Ishikawa (cell line): ENCODE measurements around the gene PIGL.

Source experiments
- CEBPB ChIP-seq: IDR thresholded peaks from 2 replicates; pipeline ENCODE4 v1.6.1; 2012
- CREB1 ChIP-seq: IDR thresholded peaks from 2 replicates; pipeline ENCODE4 v1.6.1; 2012; ENCODE audit warnings: low read depth
- EGR1 ChIP-seq: IDR thresholded peaks from 2 replicates; pipeline ENCODE4 v1.6.1; 2012
- EP300 ChIP-seq: IDR thresholded peaks from 2 replicates; pipeline ENCODE4 v1.6.1; 2012; ENCODE audit warnings: borderline replicate concordance
- FOXM1 ChIP-seq: IDR thresholded peaks from 2 replicates; pipeline ENCODE4 v1.6.1; 2012; ENCODE audit warnings: low read depth, borderline replicate concordance
- NFIC ChIP-seq: IDR thresholded peaks from 2 replicates; pipeline ENCODE4 v1.6.1; 2012
- RAD21 ChIP-seq: IDR thresholded peaks from 2 replicates; pipeline ENCODE4 v1.6.1; 2012; ENCODE audit warnings: low read depth
- TAF1 ChIP-seq: IDR thresholded peaks from 2 replicates; pipeline ENCODE4 v1.6.1; 2012; ENCODE audit warnings: low read depth, mild to moderate bottlenecking
- TCF12 ChIP-seq: IDR thresholded peaks from 2 replicates; pipeline ENCODE4 v1.6.1; 2012; ENCODE audit warnings: low read depth
- TEAD4 ChIP-seq: IDR thresholded peaks from 2 replicates; pipeline ENCODE4 v1.6.1; 2012
- YY1 ChIP-seq: IDR thresholded peaks from 2 replicates; pipeline ENCODE4 v1.6.1; 2012; ENCODE audit warnings: low read depth
- ZBTB7A ChIP-seq: IDR thresholded peaks from 2 replicates; pipeline ENCODE4 v1.6.1; 2012; ENCODE audit warnings: low read depth
- TF ChIP-seq, protein P1 (sequence below): IDR thresholded peaks from 2 replicates; pipeline ENCODE4 v1.6.1; 2012; ENCODE audit warnings: low read depth, mild to moderate bottlenecking
- TF ChIP-seq, protein P2 (sequence below): IDR thresholded peaks from 2 replicates; pipeline ENCODE4 v1.6.1; 2012
- TF ChIP-seq, protein P3 (sequence below): IDR thresholded peaks from 2 replicates; pipeline ENCODE4 v1.6.1; 2012

Gene PIGL

DNA sequence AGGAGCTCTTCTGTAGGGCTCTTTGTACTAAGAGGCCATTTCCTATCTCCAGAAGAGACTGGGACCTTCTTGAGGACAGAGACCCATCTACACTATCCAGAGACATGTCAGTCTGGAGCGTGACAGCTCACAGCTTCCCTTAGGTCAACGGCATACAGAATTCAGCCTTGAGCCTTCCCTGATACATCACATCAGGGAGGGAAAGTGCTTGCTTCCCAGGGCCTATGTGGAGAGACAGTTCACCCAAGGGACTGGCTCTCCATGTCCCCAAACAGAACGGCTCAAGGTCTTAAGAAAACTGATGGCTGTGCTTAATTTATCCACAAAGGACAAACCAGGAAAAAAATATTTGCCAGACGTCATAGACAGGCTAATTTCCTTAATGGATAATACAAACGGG is 128.6 kb downstream of the PIGL start:
- TF ChIP-seq, protein P1, sequence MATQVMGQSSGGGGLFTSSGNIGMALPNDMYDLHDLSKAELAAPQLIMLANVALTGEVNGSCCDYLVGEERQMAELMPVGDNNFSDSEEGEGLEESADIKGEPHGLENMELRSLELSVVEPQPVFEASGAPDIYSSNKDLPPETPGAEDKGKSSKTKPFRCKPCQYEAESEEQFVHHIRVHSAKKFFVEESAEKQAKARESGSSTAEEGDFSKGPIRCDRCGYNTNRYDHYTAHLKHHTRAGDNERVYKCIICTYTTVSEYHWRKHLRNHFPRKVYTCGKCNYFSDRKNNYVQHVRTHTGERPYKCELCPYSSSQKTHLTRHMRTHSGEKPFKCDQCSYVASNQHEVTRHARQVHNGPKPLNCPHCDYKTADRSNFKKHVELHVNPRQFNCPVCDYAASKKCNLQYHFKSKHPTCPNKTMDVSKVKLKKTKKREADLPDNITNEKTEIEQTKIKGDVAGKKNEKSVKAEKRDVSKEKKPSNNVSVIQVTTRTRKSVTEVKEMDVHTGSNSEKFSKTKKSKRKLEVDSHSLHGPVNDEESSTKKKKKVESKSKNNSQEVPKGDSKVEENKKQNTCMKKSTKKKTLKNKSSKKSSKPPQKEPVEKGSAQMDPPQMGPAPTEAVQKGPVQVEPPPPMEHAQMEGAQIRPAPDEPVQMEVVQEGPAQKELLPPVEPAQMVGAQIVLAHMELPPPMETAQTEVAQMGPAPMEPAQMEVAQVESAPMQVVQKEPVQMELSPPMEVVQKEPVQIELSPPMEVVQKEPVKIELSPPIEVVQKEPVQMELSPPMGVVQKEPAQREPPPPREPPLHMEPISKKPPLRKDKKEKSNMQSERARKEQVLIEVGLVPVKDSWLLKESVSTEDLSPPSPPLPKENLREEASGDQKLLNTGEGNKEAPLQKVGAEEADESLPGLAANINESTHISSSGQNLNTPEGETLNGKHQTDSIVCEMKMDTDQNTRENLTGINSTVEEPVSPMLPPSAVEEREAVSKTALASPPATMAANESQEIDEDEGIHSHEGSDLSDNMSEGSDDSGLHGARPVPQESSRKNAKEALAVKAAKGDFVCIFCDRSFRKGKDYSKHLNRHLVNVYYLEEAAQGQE = no peak
- no peak for TF ChIP-seq RAD21
- no peak for TF ChIP-seq CREB1
- no peak for TF ChIP-seq EGR1
- TF ChIP-seq CEBPB = no peak
- TF ChIP-seq EP300 = no peak
- TF ChIP-seq TEAD4 = no peak
- TF ChIP-seq, protein P2, sequence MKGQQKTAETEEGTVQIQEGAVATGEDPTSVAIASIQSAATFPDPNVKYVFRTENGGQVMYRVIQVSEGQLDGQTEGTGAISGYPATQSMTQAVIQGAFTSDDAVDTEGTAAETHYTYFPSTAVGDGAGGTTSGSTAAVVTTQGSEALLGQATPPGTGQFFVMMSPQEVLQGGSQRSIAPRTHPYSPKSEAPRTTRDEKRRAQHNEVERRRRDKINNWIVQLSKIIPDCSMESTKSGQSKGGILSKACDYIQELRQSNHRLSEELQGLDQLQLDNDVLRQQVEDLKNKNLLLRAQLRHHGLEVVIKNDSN = no peak
- no peak for TF ChIP-seq TCF12
- TF ChIP-seq, protein P3, sequence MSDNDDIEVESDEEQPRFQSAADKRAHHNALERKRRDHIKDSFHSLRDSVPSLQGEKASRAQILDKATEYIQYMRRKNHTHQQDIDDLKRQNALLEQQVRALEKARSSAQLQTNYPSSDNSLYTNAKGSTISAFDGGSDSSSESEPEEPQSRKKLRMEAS = no peak
- no peak for TF ChIP-seq NFIC
- TF ChIP-seq TAF1 = no peak
- TF ChIP-seq YY1 = no peak

- TF ChIP-seq YY1 (no peak), FOXM1 (no peak), RAD21 (no peak)
Observed at GRCh38 chr17:16346721-16347271, 129.8 kb downstream of the PIGL start.

DNA sequence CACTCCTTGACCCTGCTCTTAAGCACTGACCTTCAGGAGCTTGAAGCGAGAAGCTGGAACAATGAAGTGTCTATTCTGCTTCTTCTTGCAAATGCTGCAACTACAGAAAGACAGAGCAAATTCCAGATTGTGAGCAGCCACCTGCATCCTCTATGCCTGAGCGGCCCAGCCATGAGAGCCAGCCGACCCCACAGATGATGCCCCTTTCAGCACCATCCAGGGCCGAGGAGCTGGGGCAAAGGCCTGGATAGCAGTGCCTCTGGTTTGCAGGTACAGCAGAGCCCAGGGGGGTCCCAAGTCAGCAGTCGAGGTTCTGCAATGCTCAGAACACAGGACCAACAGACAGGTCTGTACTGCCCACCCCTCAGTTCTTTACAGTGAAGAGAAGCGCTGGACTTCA is 131.6 kb downstream of the PIGL start:
- TF ChIP-seq TEAD4 (no peak), NFIC (no peak), TCF12 (no peak), EP300 (no peak), CEBPB (no peak), FOXM1 (no peak), CREB1 (no peak), TAF1 (no peak), EGR1 (no peak), YY1 (no peak), RAD21 (no peak), ZBTB7A (no peak)
- TF ChIP-seq, protein P2 = no peak
- TF ChIP-seq, protein P3 = no peak
- TF ChIP-seq, protein P1 = no peak

- TF ChIP-seq EGR1 = no peak
- no peak for TF ChIP-seq ZBTB7A
- TF ChIP-seq TCF12 = no peak
- TF ChIP-seq NFIC = no peak
Observed at GRCh38 chr17:16349431-16349830, 132.4 kb downstream of the PIGL start.

DNA sequence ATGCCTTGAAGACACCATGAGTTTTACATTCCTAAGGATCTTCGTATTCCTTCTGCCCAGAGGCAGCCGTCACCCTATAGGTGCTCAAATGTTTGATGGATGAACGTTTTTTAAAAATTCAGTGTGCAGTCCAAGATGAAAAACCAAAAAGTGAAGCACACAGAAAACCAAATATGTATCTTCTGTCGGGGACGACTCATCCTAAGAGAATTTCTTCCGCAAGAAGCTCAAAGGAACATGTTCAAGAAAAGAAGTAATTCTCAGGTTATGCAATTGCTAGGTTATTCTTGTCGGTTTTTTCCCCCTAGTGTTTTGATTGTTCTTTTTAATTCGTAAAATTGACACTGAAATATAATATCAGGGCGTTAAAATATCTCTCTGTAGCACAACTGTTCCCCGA is 134.8 kb downstream of the PIGL start:
- TF ChIP-seq CREB1 (no peak), TAF1 (no peak), ZBTB7A (no peak), TEAD4 (no peak), FOXM1 (no peak), NFIC (no peak), EP300 (no peak), RAD21 (no peak), CEBPB (no peak)
- TF ChIP-seq, protein P2 = no peak
- TF ChIP-seq, protein P3 = no peak
- TF ChIP-seq, protein P1 = no peak
